GM12878 (cell line): ENCODE results near the gene COX19. TPM values are rescaled to one million over a fixed set of nuclear protein-coding genes. Genes with fewer than 3 reads are reported as not detected.
A peak's percentile ranks its signal among the peaks of the same experiment; 100 is the strongest.

ENCODE experiments used
- ASH2L ChIP-seq: fragments of 300-600, 200-600 bp; sonication (generic); IDR thresholded peaks from 2 replicates; pipeline ENCODE4 v1.6.1; 2017; ENCODE audit warnings: low read depth, mild to moderate bottlenecking, borderline replicate concordance
- BCLAF1 ChIP-seq: fragments of 450-650 bp; IDR thresholded peaks from 2 replicates; pipeline ENCODE4 v1.6.1; 2017; ENCODE audit warnings: antibody characterized with exemption, mild to moderate bottlenecking, moderate library complexity
- CBX3 ChIP-seq: fragments of 200-600 bp; sonication (generic); IDR thresholded peaks from 2 replicates; pipeline ENCODE4 v1.6.1; 2016; ENCODE audit warnings: low read depth, borderline replicate concordance
- CHD1 ChIP-seq: IDR thresholded peaks from 2 replicates; pipeline ENCODE4 v1.6.1; 2012; ENCODE audit warnings: low read depth, low read length, improper control_type of control experiment
- CREB1 ChIP-seq: IDR thresholded peaks from 2 replicates; pipeline ENCODE4 v1.6.1; 2012; ENCODE audit warnings: low read depth, mild to moderate bottlenecking, inconsistent platforms
- CREM ChIP-seq: IDR thresholded peaks from 2 replicates; pipeline ENCODE4 v1.6.1; 2014; ENCODE audit warnings: antibody characterized with exemption, low read depth
- EED ChIP-seq: sonication (generic); IDR thresholded peaks from 2 replicates; pipeline ENCODE4 v1.6.1; 2016; ENCODE audit warnings: antibody characterized with exemption, low read depth
- ESRRA ChIP-seq: IDR thresholded peaks from 2 replicates; pipeline ENCODE4 v1.6.1; 2012; ENCODE audit warnings: mild to moderate bottlenecking, low read length, improper control_type of control experiment
- ETV6 ChIP-seq, 2 experiments: fragments of 450-650 bp in 1 of 2; IDR thresholded peaks in 1 of 2; conservative IDR thresholded peaks in 1 of 2; 2 replicates each; pipeline ENCODE4 v1.6.1; 2014; ENCODE audit warnings: antibody characterized with exemption in 1 of 2, borderline replicate concordance in 1 of 2, low read depth in 1 of 2, mild to moderate bottlenecking in 1 of 2, moderate library complexity in 1 of 2
- EZH2 ChIP-seq: IDR thresholded peaks from 2 replicates; pipeline ENCODE4 v1.6.1; 2012; ENCODE audit warnings: low read depth, mild to moderate bottlenecking, control low read depth, inconsistent platforms, low read length, borderline replicate concordance; ENCODE audit not compliant: control insufficient read depth
- HDAC6 ChIP-seq: fragments of 200-600 bp; sonication (generic); IDR thresholded peaks from one replicate; pipeline ENCODE4 v1.8.0; 2017; ENCODE audit warnings: antibody characterized with exemption; ENCODE audit not compliant: unreplicated experiment
- JUNB ChIP-seq: IDR thresholded peaks from 2 replicates; pipeline ENCODE4 v1.6.1; 2016; ENCODE audit warnings: antibody characterized with exemption, mild to moderate bottlenecking
- MAX ChIP-seq: IDR thresholded peaks from 2 replicates; pipeline ENCODE4 v1.6.1; 2012; ENCODE audit warnings: low read depth, low read length, improper control_type of control experiment
- POLR2A ChIP-seq: IDR thresholded peaks from 2 replicates; pipeline ENCODE4 v1.6.1; 2011; ENCODE audit warnings: low read depth, mild to moderate bottlenecking, low read length
- POLR2AphosphoS2 ChIP-seq: IDR thresholded peaks from 2 replicates; pipeline ENCODE4 v1.6.1; 2011; ENCODE audit warnings: low read depth, mild to moderate bottlenecking, low read length, improper control_type of control experiment, moderate library complexity
- RAD21 ChIP-seq: IDR thresholded peaks from 2 replicates; pipeline ENCODE4 v1.6.1; 2011; ENCODE audit warnings: mild to moderate bottlenecking, low read depth, low read length, moderate library complexity; ENCODE audit not compliant: insufficient read depth
- REST ChIP-seq: IDR thresholded peaks from 2 replicates; pipeline ENCODE4 v1.6.1; 2012; ENCODE audit warnings: mild to moderate bottlenecking, low read depth, low read length
- SIX5 ChIP-seq: IDR thresholded peaks from 2 replicates; pipeline ENCODE4 v1.6.1; 2011; ENCODE audit warnings: mild to moderate bottlenecking, low read depth, low read length, moderate library complexity; ENCODE audit not compliant: severe bottlenecking
- SMAD5 ChIP-seq: IDR thresholded peaks from 2 replicates; pipeline ENCODE4 v1.6.1; 2016; ENCODE audit warnings: antibody characterized with exemption, low read depth
- SMARCA5 ChIP-seq: fragments of 450-650 bp; IDR thresholded peaks from 2 replicates; pipeline ENCODE4 v1.6.1; 2017; ENCODE audit warnings: mild to moderate bottlenecking
- SREBF1 ChIP-seq: IDR thresholded peaks from 2 replicates; pipeline ENCODE4 v1.6.1; 2012; ENCODE audit warnings: mild to moderate bottlenecking, low read length
- STAT1 ChIP-seq: fragments of 450-650 bp; conservative IDR thresholded peaks from 2 replicates; pipeline ENCODE4 v1.6.1; 2014; ENCODE audit warnings: antibody characterized with exemption, mild to moderate bottlenecking
- STAT3 ChIP-seq: IDR thresholded peaks from 2 replicates; pipeline ENCODE4 v1.6.1; 2011; ENCODE audit warnings: low read depth, low read length, improper control_type of control experiment
- TBL1XR1 ChIP-seq: IDR thresholded peaks from 2 replicates; pipeline ENCODE4 v1.6.1; 2012; ENCODE audit warnings: low read depth, low read length, improper control_type of control experiment
- TCF7 ChIP-seq: IDR thresholded peaks from 2 replicates; pipeline ENCODE4 v1.6.1; 2014; ENCODE audit warnings: antibody characterized with exemption, borderline replicate concordance
- ZBED1 ChIP-seq: IDR thresholded peaks from 2 replicates; pipeline ENCODE4 v1.6.1; 2016; ENCODE audit warnings: borderline replicate concordance
- polyA plus RNA-seq, 11 experiments: library from polyadenylated mRNA; depleted of rRNA in 4 of 11; unstranded in 6 of 11; stranded (reverse) in 5 of 11; fragments of >200 nt; fragmentation: Nextera tagmentation in 4 of 11; fragmentation: Illumina TruSeq in 1 of 11; extraction: Ambion mirVana in 4 of 11; extraction: Trizol in 1 of 11; gene quantifications; 1 replicate in 1 of 11; 2 replicates in 10 of 11; pipeline versions ENCODE4 v1.2.1 to v1.2.3, GENCODE V29; 2011 to 2016; ENCODE audit warnings: inconsistent platforms in 2 of 11, missing spikeins in 2 of 11, low read depth in 1 of 11
- total RNA-seq, 4 experiments: library from RNA; depleted of rRNA in 3 of 4; stranded (reverse); fragments of >200 nt in 3 of 4; fragmentation: Illumina TruSeq in 1 of 4; extraction: Trizol in 1 of 4; gene quantifications; 2 replicates each; pipeline versions ENCODE4 v1.2.1 to v1.2.3, GENCODE V29; 2013 to 2021

The COX19 gene
- total and polyA plus RNA-seq, 10 of the 15 experiments (the other 5 are each of a cell fraction or from before 2014, with no cell fraction given), result 3.7 to 17.9 (median 10.8) TPM

GRCh38 chr7:974820-975681 lies at the start of gene COX19 (continued):
- TF ChIP-seq REST, result no peak
- peak; percentile 47 for TF ChIP-seq MAX
- 0 out of 2 replicates have a peak, but pooled peaks have one; percentile 44 for TF ChIP-seq CHD1
- peak; percentile 48; the same call in 1 of the 2 replicates for TF ChIP-seq CREB1
- no peak for TF ChIP-seq EED
- TF ChIP-seq SMAD5, result no peak
- TF ChIP-seq ESRRA, result no peak
- TF ChIP-seq STAT3, result no peak
- no peak for TF ChIP-seq TBL1XR1
- no peak for TF ChIP-seq EZH2
- TF ChIP-seq BCLAF1, result no peak
- TF ChIP-seq HDAC6, result no peak
- TF ChIP-seq SREBF1, result no peak
- TF ChIP-seq SIX5, result peak; percentile 69
- TF ChIP-seq SMARCA5, result peak; percentile 86
- no peak for TF ChIP-seq JUNB
- TF ChIP-seq STAT1, result peak; percentile 69; the same call in 1 of the 2 replicates
- no peak for TF ChIP-seq ETV6 (conservative IDR thresholded peaks at IDR 0.05 in 1 of 2, IDR thresholded peaks at IDR 0.05 in 1 of 2; ENCODE audit: borderline replicate concordance in 1 of 2, low read depth in 1 of 2)
- TF ChIP-seq POLR2A, result peak; percentile 94
- no peak for TF ChIP-seq RAD21
- TF ChIP-seq POLR2AphosphoS2, result peak; percentile 98
- no peak for TF ChIP-seq CBX3
- TF ChIP-seq ASH2L, result peak; percentile 81; the same call in 1 of the 2 replicates
- no peak for TF ChIP-seq ZBED1
- TF ChIP-seq CREM, result peak; percentile 9; the same call in 1 of the 2 replicates
- TF ChIP-seq TCF7, result no peak
